GM18511 (cell line): ENCODE results near the gene MPZ.

Experiments used
- ATAC-seq: cut with Tn5 transposase; IDR thresholded peaks from one replicate; pipeline ENCODE4 v1.9.1; 2021; ENCODE audit warnings: mild to moderate bottlenecking, moderate library complexity; ENCODE audit not compliant: unreplicated experiment

Gene MPZ

DNA sequence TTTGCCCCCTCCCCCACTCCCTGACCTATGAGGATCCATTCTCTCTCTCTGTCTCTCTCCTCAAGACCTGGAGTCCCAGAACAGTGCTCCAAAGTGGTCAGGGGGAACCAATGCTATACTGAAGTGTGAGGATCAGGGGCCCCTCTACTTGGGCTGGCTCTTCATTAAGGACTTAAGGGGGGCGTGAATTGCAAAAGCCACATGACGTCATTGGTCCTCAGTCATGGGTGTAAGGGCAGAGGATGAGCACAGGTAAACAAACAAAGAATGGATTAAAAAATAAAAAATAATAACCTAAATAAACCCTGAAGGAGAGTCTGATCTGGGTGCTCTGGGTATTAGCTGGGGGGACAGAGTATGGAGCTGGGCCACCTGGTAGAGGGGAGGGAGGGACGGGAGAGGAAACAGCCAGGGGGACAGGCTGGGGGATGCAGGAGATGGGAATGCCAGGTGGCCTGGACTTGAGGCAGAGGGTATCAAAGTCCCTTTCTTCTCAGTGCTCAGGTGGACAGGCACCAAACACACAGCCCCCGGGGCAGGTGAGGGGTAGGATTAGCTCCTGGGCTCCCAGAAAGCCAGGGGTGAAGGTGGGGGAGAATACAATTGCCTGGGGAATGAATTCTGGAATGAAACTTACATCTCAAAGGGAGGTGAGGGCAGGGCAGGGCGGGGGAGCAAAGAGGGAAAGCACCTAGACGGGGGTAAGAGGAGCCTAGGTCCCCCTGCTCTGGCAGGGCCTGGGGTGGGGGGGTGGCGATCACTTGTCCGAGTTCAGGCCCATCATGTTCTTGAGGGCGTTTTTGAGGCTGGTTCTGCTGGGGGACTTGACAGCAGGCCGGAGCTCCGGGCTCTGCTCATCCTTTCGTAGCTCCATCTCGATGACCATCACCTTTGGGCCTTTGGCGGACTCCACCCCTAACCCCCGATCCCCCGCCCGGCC is 4.6 kb downstream of the MPZ start:
- ATAC-seq = no peak

GRCh38 chr1:161300478-161300877 is 9.3 kb downstream of the MPZ start:
- ATAC-seq = no peak

DNA sequence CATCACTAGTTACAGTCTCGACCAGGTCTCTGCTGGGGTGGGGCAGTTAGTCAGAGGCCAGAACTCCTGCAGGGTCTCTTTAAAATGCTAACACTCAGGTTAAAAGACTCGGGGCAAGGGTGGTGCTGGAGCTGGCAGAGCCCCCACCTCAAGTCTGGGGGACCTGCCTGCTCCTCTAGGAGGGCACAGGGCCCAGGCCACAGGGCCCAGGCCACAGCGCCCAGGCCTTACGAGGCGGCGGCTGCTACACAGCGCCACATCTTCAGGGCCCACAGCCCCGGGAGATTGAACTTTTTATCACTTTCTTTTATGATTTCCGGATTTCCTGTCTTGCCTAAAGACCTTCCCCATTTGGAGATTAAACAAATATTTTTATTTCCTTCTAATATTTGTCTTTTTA is 10.4 kb downstream of the MPZ start:
- ATAC-seq = no peak

DNA sequence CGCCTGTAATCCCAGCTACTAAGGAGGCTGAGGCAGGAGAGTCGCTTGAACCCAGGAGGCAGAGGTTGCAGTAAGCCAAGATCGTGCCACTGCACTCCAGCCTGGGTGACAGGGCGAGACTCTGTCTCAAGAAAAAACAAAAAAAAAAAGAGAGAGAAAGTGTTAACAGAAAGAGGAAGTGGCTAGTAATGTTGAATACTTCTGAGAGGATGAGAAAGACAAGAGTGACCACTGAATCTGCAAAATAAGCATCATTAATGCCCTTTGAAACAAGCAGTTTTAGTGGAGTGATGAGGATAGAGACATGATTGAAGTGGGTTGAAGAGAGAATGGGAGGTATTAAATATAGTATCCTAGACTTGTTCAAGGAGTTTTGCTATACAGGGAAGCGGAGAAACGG is 11.7 kb downstream of the MPZ start:
- ATAC-seq = peak; percentile 55

- no peak for ATAC-seq
Observed at GRCh38 chr1:161297415-161297814, 12.4 kb downstream of the MPZ start.

DNA sequence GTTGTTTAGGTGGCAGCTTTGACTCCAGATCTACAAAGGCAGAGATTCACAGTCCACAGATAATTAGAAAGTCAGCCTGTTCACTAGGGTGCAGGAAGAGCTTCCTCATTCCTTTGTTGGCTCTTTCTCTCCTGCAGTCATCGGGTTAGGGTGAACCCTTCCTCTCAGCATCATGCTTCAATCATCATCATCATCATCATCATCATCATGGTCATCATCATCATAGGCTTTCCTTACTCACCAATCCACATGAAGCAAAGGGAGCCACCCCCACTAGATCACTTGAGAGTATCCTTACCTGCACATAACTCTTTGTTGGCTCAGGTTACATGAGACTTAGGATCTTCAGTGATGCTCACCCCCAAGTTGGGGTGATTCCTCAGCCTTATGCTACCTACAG is 19.0 kb downstream of the MPZ start:
- ATAC-seq = no peak

GRCh38 chr1:161287482-161288054 is 22.2 kb downstream of the MPZ start:
- no peak for ATAC-seq

GRCh38 chr1:161285521-161285920 is 24.2 kb downstream of the MPZ start:
- no peak for ATAC-seq

DNA sequence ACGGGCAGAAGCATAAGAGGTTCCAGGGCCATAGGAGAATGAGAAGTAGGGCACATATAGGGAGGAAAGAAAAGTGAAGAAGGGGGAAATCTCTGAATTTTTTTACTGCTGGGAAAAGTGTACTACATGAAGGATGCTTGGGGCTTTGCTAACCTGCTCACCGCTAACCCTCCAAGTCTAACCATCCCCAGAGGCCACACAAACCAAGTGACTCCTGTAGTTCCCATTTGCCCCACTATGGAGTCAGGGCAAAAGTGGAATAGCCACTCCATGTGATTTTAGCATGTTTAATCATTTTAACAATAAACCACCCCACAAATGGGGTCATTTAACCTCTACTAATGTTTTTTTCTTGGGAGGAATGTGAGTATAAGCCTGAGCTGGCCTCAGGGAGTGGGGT is 24.7 kb downstream of the MPZ start:
- ATAC-seq = no peak

DNA sequence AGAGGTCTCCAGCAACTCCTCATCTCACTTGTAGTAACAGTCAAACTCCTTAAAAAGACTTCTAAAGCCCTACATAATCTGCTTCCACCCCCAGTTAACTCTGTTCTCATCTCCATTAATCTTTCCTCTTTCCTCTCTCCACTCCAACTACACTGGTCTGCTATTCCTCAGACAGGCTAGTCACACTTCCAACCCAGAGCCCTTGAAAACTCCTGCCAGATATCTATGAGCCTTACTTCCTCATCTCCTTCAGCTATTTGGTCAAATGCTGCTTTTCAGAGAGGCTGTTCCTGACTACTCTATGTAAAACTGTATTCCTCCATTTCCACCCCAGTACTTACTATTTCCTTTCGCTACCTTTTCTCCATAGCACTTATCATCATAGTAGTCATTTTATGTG is 26.8 kb downstream of the MPZ start:
- ATAC-seq = no peak

DNA sequence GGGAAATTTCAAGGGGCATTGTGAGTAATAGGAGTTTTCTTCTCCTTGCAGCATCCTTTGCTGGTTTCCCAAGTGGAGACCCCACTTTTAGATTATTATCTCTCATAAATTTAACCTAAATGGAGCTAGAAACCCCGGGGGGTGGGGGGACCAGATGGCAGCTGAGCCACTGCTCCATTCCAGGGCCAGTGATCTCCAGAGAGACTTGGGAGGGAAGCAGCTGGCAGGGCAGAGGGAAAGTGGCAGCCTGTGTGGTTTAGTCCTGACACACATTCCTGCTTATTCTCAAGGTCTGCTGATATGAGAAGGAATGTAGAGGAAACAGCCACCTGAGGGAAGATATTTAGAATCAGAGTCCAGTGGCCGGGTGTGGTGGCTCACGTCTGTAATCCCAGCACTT is 34.9 kb downstream of the MPZ start:
- ATAC-seq = no peak

DNA sequence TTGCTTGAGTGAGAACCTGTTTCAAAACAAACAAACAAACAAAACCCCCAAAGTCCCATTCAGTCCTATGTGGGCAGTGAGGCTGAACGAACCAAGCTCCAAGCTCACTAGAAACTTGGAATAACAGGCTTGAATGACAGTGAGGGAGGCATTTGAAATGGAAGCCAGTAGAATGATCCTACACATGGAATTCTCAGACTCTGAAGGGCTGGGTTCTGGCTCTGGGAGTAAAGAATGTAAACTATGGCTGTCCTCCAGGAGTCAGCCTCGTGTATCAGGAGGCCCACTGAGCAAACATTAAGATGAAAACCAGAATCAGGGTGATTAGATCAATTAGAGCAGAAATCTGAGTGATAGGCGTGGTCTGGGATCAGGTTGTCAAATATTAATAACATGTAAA is 36.4 kb downstream of the MPZ start:
- no peak for ATAC-seq

- ATAC-seq = no peak
Observed at GRCh38 chr1:161267321-161267720, 42.4 kb downstream of the MPZ start.

DNA sequence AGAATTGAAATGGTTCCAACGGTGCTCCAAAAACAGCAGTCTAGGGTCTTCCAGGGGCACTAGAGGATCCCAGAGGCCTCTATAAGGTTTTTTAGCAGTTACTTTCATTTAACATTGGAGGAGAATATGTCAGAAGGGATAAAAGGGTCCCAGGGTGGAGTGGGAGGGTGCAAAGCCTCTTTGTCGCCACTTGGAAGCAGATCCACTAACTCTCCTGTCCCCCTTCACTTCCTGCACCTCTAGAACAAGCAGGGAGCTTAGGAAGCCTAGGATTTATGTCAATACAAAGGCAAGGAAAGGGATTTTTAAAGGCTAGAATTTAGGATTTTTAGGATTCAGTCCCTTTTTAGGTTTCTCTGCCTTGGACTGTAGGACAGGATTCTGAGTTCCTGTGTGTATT is 42.9 kb downstream of the MPZ start:
- ATAC-seq = no peak

DNA sequence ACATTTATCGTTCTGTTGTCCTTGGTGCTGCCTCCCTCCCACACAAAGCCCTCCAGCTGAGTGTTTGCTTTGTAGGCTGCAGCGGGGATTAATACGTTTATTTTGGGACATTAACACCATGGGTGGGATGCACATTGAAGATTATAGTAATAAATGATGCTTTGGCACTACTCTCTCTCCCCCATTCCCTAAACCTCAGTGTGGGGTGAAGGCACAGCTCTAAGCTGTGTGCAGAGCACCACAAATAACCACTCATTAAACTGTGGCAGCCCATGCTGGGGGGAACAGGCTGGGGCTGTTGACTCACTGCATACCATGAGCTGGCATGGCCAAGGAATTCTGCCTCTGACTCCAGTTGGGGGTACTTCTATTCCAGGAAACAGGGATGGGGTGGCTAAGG is 43.6 kb downstream of the MPZ start:
- no peak for ATAC-seq

GRCh38 chr1:161265305-161265704 is 44.5 kb downstream of the MPZ start:
- ATAC-seq = no peak

DNA sequence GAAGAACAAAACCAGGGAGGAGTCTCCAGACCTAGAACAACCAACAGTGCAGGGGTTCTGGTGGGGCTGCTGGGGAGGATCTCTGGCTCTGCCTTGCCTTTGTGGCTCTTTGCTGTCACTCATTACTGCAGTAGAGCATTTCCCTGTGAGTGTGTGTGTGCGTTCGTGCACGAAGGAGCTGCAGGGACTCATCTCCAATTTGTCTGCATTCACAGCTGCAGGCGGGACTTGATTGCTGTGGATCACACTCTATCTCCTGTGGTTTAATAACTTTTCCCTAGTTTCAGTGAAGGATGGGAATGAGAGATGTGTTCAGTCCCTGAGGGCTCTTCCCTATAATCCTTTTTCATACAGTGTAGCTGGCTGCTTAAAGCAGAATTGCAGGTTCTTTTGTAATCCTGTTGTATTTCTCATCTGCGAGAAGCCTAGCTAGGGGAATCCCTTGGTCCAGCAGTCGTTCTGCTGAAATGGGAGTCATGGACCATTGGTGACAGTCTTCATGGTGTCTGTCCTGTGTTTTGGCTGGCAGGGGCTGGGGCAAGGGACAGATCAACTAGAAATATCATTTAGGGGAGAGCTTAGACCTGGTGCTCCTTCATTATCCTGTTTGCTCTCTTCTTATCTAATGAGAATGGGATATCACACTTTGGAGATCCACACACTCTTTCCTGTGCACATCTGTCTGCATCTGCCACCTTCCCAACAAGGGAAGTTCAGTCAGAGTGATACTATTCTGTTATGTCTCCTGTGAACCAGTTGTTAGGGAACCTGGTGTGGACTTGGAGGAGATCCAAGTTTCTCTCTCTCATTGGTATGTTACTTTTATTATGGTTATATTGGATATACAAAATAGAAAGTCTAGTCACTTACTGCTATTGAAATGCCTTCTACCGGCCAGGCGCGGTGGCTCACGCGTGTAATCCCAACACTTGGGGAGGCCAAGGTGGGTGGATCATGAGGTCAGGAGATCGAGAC is 48.2 kb downstream of the MPZ start:
- ATAC-seq = no peak

DNA sequence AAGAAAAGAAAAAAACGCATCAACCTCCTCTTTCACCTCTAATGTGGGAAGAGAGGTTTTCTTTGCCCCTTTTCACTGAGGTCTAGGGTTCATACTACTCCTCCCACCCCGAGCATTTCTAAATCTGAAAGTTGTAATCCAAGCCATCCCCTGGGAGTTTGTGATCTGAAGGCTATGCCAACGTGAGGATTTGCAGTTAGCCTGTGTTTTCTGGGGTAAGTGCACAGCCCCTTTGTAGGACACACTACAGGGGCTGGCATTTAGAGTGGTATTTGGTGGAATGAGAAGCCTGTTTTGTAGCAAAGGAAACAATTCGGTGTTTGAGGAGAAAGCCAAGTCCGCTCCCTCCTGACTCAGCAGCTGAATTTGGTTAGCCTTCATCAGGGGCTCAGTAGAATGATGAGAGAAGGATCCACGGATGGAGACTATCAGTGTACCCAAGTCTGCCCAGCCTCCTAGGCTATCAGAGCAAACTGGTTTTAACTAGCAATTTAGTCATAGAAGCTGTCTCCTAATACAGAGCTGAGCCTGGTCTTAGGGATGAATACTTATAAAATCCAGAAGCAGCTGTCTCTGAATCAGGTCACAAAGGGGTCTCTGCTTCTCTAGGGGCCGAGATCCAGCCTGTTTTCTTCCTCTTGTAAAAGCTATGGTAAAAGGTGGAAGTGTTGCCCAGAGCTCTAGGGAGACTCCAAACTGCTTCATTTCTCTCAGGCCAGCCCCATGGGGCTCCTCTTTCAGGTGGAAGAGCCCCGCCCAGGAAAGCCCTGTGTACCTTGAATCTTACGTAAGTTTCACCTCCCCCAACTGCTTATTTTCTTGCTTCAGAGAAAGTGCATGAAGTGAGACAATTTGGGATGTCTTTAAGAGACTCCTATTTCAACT is 49.1 kb downstream of the MPZ start:
- ATAC-seq = no peak

GRCh38 chr1:161259765-161260164 is 50.0 kb downstream of the MPZ start:
- no peak for ATAC-seq

- ATAC-seq = no peak
Observed at GRCh38 chr1:161259345-161259702, 50.4 kb downstream of the MPZ start.
